Measurements from ENCODE around the gene ELMOD3. TPM values are rescaled to one million over a fixed set of nuclear protein-coding genes. Genes with fewer than 3 reads are reported as not detected.
A peak's percentile ranks its signal among the peaks of the same experiment; 100 is the strongest.

Gene ELMOD3
- total RNA-seq, 1 experiment from 2014 or later = 9.7 TPM

- H3K9me3 Mint-ChIP-seq = no peaks in the 10 kb centered on the region
- peaks cover 18% of the 10 kb centered on the region for H3K4me1 Mint-ChIP-seq
- TF ChIP-seq OVOL2 (CRISPR knock-in tag; IDR thresholded peaks at IDR 0.05; ENCODE audit: borderline replicate concordance) = no peak
- no peak overlapping the region; the same call in 1 of the 2 replicates for H3K27ac Mint-ChIP-seq
- ChIA-PET CTCF (interaction anchor here (1.4 kb wide), 1 partner anchor 156 kb away, joined by 3 read pairs; no protein-coding TSS in a partner anchor), POLR2A (no interaction called here)
- no peaks in the 10 kb centered on the region for H3K27me3 Mint-ChIP-seq (ENCODE audit: low read depth)
- ATAC-seq (no peak), DNase-seq (ENCODE audit: low spot score) (no peak)
- no peak overlapping the region for H3K4me3 Mint-ChIP-seq
- peaks cover 34% of the 10 kb centered on the region for H3K36me3 Mint-ChIP-seq
Observed at GRCh38 chr2:85395912-85396475, 41.4 kb downstream of the ELMOD3 start.

GRCh38 chr2:85396531-85397470 lies 42.2 kb downstream of the ELMOD3 start:
- DNase-seq (ENCODE audit: low spot score) (no peak), ATAC-seq (no peak)
- peak overlapping the region; percentile 12; the same call in 1 of the 2 replicates for H3K27ac Mint-ChIP-seq
- ChIA-PET CTCF (interaction anchor here (1.4 kb wide), 1 partner anchor 155 kb away, joined by 3 read pairs; no protein-coding TSS in a partner anchor), POLR2A (no interaction called here)
- peaks cover 13% of the 10 kb centered on the region for H3K4me1 Mint-ChIP-seq
- H3K4me3 Mint-ChIP-seq = no peak overlapping the region
- peaks cover 37% of the 10 kb centered on the region for H3K36me3 Mint-ChIP-seq
- no peaks in the 10 kb centered on the region for H3K27me3 Mint-ChIP-seq (ENCODE audit: low read depth)
- no peak for TF ChIP-seq CBFB (CRISPR knock-in tag; IDR thresholded peaks at IDR 0.05; ENCODE audit: low read depth)
- TF ChIP-seq AR (CRISPR knock-in tag; IDR thresholded peaks at IDR 0.05) = no peak
- TF ChIP-seq ATF1 (CRISPR knock-in tag; IDR thresholded peaks at IDR 0.05) = no peak
- TF ChIP-seq MYBL2 (CRISPR knock-in tag; IDR thresholded peaks at IDR 0.05) = no peak
- no peak for TF ChIP-seq ESRRA (CRISPR knock-in tag; IDR thresholded peaks at IDR 0.05; ENCODE audit: borderline replicate concordance)
- TF ChIP-seq KAT7 (CRISPR knock-in tag; IDR thresholded peaks at IDR 0.05; ENCODE audit: borderline replicate concordance) = no peak
- TF ChIP-seq TP53 (CRISPR knock-in tag; IDR thresholded peaks at IDR 0.05) = no peak
- TF ChIP-seq TEAD4 (CRISPR knock-in tag; IDR thresholded peaks at IDR 0.05) = no peak
- no peak for TF ChIP-seq ZBTB21 (CRISPR knock-in tag; IDR thresholded peaks at IDR 0.05; ENCODE audit: borderline replicate concordance)
- TF ChIP-seq ZNF512 (CRISPR knock-in tag; IDR thresholded peaks at IDR 0.05; ENCODE audit: borderline replicate concordance) = no peak
- TF ChIP-seq ZSCAN18 (CRISPR knock-in tag; IDR thresholded peaks at IDR 0.05) = no peak
- TF ChIP-seq SMAD4 (CRISPR knock-in tag; IDR thresholded peaks at IDR 0.05) = no peak
- TF ChIP-seq NFYB (CRISPR knock-in tag; conservative IDR thresholded peaks at IDR 0.05; ENCODE audit: low read depth) = no peak
- H3K9me3 Mint-ChIP-seq = no peaks in the 10 kb centered on the region

- no peaks in the 10 kb centered on the region for H3K27me3 Mint-ChIP-seq (ENCODE audit: low read depth)
- no peak overlapping the region for H3K4me3 Mint-ChIP-seq
- peaks cover 13% of the 10 kb centered on the region for H3K4me1 Mint-ChIP-seq
- H3K27ac Mint-ChIP-seq = no peak overlapping the region
- no peaks in the 10 kb centered on the region for H3K9me3 Mint-ChIP-seq
- H3K36me3 Mint-ChIP-seq = peaks cover 43% of the 10 kb centered on the region
- ATAC-seq = no peak
- no peak for DNase-seq (ENCODE audit: low spot score)
- ChIA-PET POLR2A (interaction anchor here (0.6 kb wide), 1 partner anchor 16 kb away, joined by 3 read pairs; no protein-coding TSS in a partner anchor), CTCF (no interaction called here)
- no peak for TF ChIP-seq OVOL2 (CRISPR knock-in tag; IDR thresholded peaks at IDR 0.05; ENCODE audit: borderline replicate concordance)
- TF ChIP-seq ZNF219 (CRISPR knock-in tag; IDR thresholded peaks at IDR 0.05; ENCODE audit: borderline replicate concordance) = no peak
Observed at GRCh38 chr2:85397925-85398331, 43.4 kb downstream of the ELMOD3 start.
